ENCODE measurements around the gene RIC8B. TPM values are rescaled to one million over a fixed set of nuclear protein-coding genes. Genes with fewer than 3 reads are reported as not detected.

The RIC8B gene
- total RNA-seq, 1 experiment from 2014 or later, result 29.0 TPM

GRCh38 chr12:106855221-106855758 is 80.8 kb downstream of the RIC8B start:
- no peaks in the 10 kb centered on the region for H4K20me1 ChIP-seq (ENCODE audit: control insufficient read depth, insufficient read depth, insufficient read length)
- H2BK12ac ChIP-seq (ENCODE audit: insufficient read length, low read depth, low read length), result no peak overlapping the region
- no peaks in the 10 kb centered on the region for H3K27me3 Mint-ChIP-seq (ENCODE audit: low read depth)
- no peak overlapping the region for H2AK5ac ChIP-seq (ENCODE audit: insufficient read length, low read length)
- H3T11ph ChIP-seq (ENCODE audit: low read length), result no peak overlapping the region
- H4K91ac ChIP-seq (ENCODE audit: insufficient read length, low read depth, low read length), result no peak overlapping the region
- no CpG with 5 or more reads among the region's 2 CpGs for WGBS (ENCODE audit: extremely low coverage, insufficient read length, low lambda C conversion rate)
- H3K9me3 Mint-ChIP-seq, result no peaks in the 10 kb centered on the region
- H3K23me2 ChIP-seq (ENCODE audit: insufficient read length, low read depth, low read length, poor library complexity, severe bottlenecking), result no peaks in the 10 kb centered on the region
- H3K4me1 ChIP-seq (ENCODE audit: insufficient read depth, low read length), result no peaks in the 10 kb centered on the region; the same call in 1 of the 2 replicates
- no peaks in the 10 kb centered on the region for H3K27me3 ChIP-seq (ENCODE audit: insufficient read depth, low read length)
- H3K56ac ChIP-seq (ENCODE audit: insufficient read length, low read depth, low read length), result no peak overlapping the region
- no peak for DNase-seq
- no peaks in the 10 kb centered on the region for H3K79me2 ChIP-seq (ENCODE audit: insufficient read depth, low read length)
- no peak overlapping the region for H3K4me2 ChIP-seq (ENCODE audit: insufficient read depth, insufficient read length, low read length)
- H2BK120ac ChIP-seq (ENCODE audit: low read depth, low read length, poor library complexity, severe bottlenecking), result no peak overlapping the region
- H3K4ac ChIP-seq (ENCODE audit: low read depth, low read length), result no peak overlapping the region
- no peaks in the 10 kb centered on the region for H3K79me1 ChIP-seq (ENCODE audit: insufficient read depth, low read depth, low read length, poor library complexity, severe bottlenecking)
- no peak for TF ChIP-seq CTCF (conservative IDR thresholded peaks at IDR 0.05)
- H4K5ac ChIP-seq (ENCODE audit: insufficient read length, low read depth, low read length), result no peak overlapping the region
- no peak overlapping the region for H3K23ac ChIP-seq (ENCODE audit: insufficient read length, low read depth, low read length)
- no peak overlapping the region for H3K9ac ChIP-seq (ENCODE audit: extremely low read depth, insufficient read length, low read length)
- no peak overlapping the region for H3K27ac ChIP-seq (ENCODE audit: insufficient read length, low read depth, low read length)
- H3K18ac ChIP-seq (ENCODE audit: insufficient read length, low read depth, low read length), result no peak overlapping the region
- peaks cover under 1% of the 10 kb centered on the region for H3K9me3 ChIP-seq (ENCODE audit: control insufficient read depth, low read depth, low read length)
- H3K27ac Mint-ChIP-seq, result no peak overlapping the region
- no peak overlapping the region for H3K14ac ChIP-seq (ENCODE audit: insufficient read depth, low read length)
- no peak overlapping the region for H2BK5ac ChIP-seq (ENCODE audit: insufficient read length, low read length)
- no peak overlapping the region for H2BK20ac ChIP-seq (ENCODE audit: low read depth, low read length, poor library complexity, severe bottlenecking)
- H2AFZ ChIP-seq (ENCODE audit: low read length), result no peak overlapping the region
- no peak overlapping the region for H3K4me3 Mint-ChIP-seq
- no peak overlapping the region for H4K8ac ChIP-seq (replicated peaks; ENCODE audit: insufficient read length, low read depth, low read length)
- H2BK15ac ChIP-seq (ENCODE audit: low read depth, low read length), result no peak overlapping the region
- peaks cover 8 to 10% of the 10 kb centered on the region in 2 experiments for H3K4me1 Mint-ChIP-seq
- peaks cover 5 to 16% (median 6%) of the 10 kb centered on the region in 3 experiments for H3K36me3 Mint-ChIP-seq (ENCODE audit: insufficient read depth in 1 of 3, low read depth in 3 of 3)

All from H9 (cell line).